ENCODE results near the gene CALML5. TPM values are rescaled to one million over a fixed set of nuclear protein-coding genes. Genes with fewer than 3 reads are reported as not detected.

The CALML5 gene
- total RNA-seq, 1 donor, result not detected

GRCh38 chr10:5457741-5458140, 41.6 kb downstream of the CALML5 start:
- no peak for DNase-seq (ENCODE audit: low read depth)
- no peak for TF ChIP-seq CTCF (IDR thresholded peaks at IDR 0.05; ENCODE audit: insufficient read depth, low read depth, low read length)
- H3K4me3 ChIP-seq (ENCODE audit: low read depth, low read length), result no peak overlapping the region

- H3K4me3 ChIP-seq (ENCODE audit: low read depth, low read length), result no peak overlapping the region
- no peak for TF ChIP-seq CTCF (IDR thresholded peaks at IDR 0.05; ENCODE audit: insufficient read depth, low read depth, low read length)
Observed at GRCh38 chr10:5456563-5456962, 42.8 kb downstream of the CALML5 start.

GRCh38 chr10:5453749-5454489, 45.5 kb downstream of the CALML5 start:
- DNase-seq (ENCODE audit: low read depth), result no peak
- no peak overlapping the region for H3K4me3 ChIP-seq (ENCODE audit: low read depth, low read length)
- TF ChIP-seq CTCF (IDR thresholded peaks at IDR 0.05; ENCODE audit: insufficient read depth, low read depth, low read length), result no peak

More at GRCh38 chr10:5456563-5456962, 42.8 kb downstream of the CALML5 start:
- no peak for DNase-seq (ENCODE audit: low read depth)

- no peak overlapping the region for H3K4me3 ChIP-seq (ENCODE audit: low read depth, low read length)
- no peak for TF ChIP-seq CTCF (IDR thresholded peaks at IDR 0.05; ENCODE audit: insufficient read depth, low read depth, low read length)
- DNase-seq (ENCODE audit: low read depth), result no peak
Observed at GRCh38 chr10:5450605-5451384, 48.6 kb downstream of the CALML5 start.

GRCh38 chr10:5449823-5450222, 49.5 kb downstream of the CALML5 start:
- peak overlapping the region; percentile 42 for H3K4me3 ChIP-seq (ENCODE audit: low read depth, low read length)
- TF ChIP-seq CTCF (IDR thresholded peaks at IDR 0.05; ENCODE audit: insufficient read depth, low read depth, low read length), result peak; percentile 23
- peak; percentile 68 for DNase-seq (ENCODE audit: low read depth)

- DNase-seq (ENCODE audit: low read depth), result no peak
- no peak for TF ChIP-seq CTCF (IDR thresholded peaks at IDR 0.05; ENCODE audit: insufficient read depth, low read depth, low read length)
- H3K4me3 ChIP-seq (ENCODE audit: low read depth, low read length), result peak overlapping the region; percentile 68
Observed at GRCh38 chr10:5449227-5449626, 50.1 kb downstream of the CALML5 start.

Other genes with a start within 250 kb of the CALML5 start
- not detected in 2 replicates for gene UCN3, start 134.6 kb downstream of the CALML5 start, total RNA-seq
- not detected in 2 replicates for gene TUBAL3, start 94.7 kb downstream of the CALML5 start, total RNA-seq
- 17.7 and 23.3 TPM in 2 replicates for gene NET1, start 87.0 kb downstream of the CALML5 start, total RNA-seq
- gene CALML3, start 25.4 kb upstream of the CALML5 start, total RNA-seq, result not detected in 2 replicates
- 9.1 and 15.1 TPM in 2 replicates for gene ASB13, start 167.0 kb upstream of the CALML5 start, total RNA-seq
- 86.3 and 122 TPM in 2 replicates for gene TASOR2, start 185.3 kb upstream of the CALML5 start, total RNA-seq